ENCODE results near the gene ANKRD65.

The ANKRD65 gene

GRCh38 chr1:1442069-1442770 lies 21.1 kb upstream of the ANKRD65 start:
- in situ Hi-C loops (cut with MboI; ENCODE audit: low sequenced_read_pairs), result no loop called here

- in situ Hi-C loops (cut with MboI; ENCODE audit: low sequenced_read_pairs), result no loop called here
Observed at GRCh38 chr1:1441002-1441888, 20.2 kb upstream of the ANKRD65 start.

- in situ Hi-C loops (cut with MboI; ENCODE audit: low sequenced_read_pairs), result no loop called here
Observed at GRCh38 chr1:1440262-1441001, 19.4 kb upstream of the ANKRD65 start.

GRCh38 chr1:1439546-1440261 lies 18.6 kb upstream of the ANKRD65 start:
- in situ Hi-C loops (cut with MboI; ENCODE audit: low sequenced_read_pairs), result no loop called here

- in situ Hi-C loops (cut with MboI; ENCODE audit: low sequenced_read_pairs), result no loop called here
Observed at GRCh38 chr1:1438531-1439381, 17.7 kb upstream of the ANKRD65 start.

- in situ Hi-C loops (cut with MboI; ENCODE audit: low sequenced_read_pairs), result no loop called here
Observed at GRCh38 chr1:1437904-1438376, 16.9 kb upstream of the ANKRD65 start.

- in situ Hi-C loops (cut with MboI; ENCODE audit: low sequenced_read_pairs), result no loop called here
Observed at GRCh38 chr1:1437033-1437903, 16.2 kb upstream of the ANKRD65 start.

GRCh38 chr1:1436630-1437032 lies 15.6 kb upstream of the ANKRD65 start:
- in situ Hi-C loops (cut with MboI; ENCODE audit: low sequenced_read_pairs), result no loop called here

- in situ Hi-C loops (cut with MboI; ENCODE audit: low sequenced_read_pairs), result no loop called here
Observed at GRCh38 chr1:1435911-1436629, 15.0 kb upstream of the ANKRD65 start.

- in situ Hi-C loops (cut with MboI; ENCODE audit: low sequenced_read_pairs), result no loop called here
Observed at GRCh38 chr1:1435106-1435903, 14.2 kb upstream of the ANKRD65 start, which contains the start of gene VWA1. TSS of gene VWA1 (plus strand) at chr1:1435690. CDS start at chr1:1435749, 59 bp downstream.

- in situ Hi-C loops (cut with MboI; ENCODE audit: low sequenced_read_pairs), result no loop called here
Observed at GRCh38 chr1:1434824-1435105, 13.7 kb upstream of the ANKRD65 start.

GRCh38 chr1:1434131-1434823 lies 13.2 kb upstream of the ANKRD65 start:
- in situ Hi-C loops (cut with MboI; ENCODE audit: low sequenced_read_pairs), result no loop called here

- in situ Hi-C loops (cut with MboI; ENCODE audit: low sequenced_read_pairs), result no loop called here
Observed at GRCh38 chr1:1433804-1434130, 12.7 kb upstream of the ANKRD65 start.

- in situ Hi-C loops (cut with MboI; ENCODE audit: low sequenced_read_pairs), result no loop called here
Observed at GRCh38 chr1:1432951-1433803, 12.1 kb upstream of the ANKRD65 start.

- in situ Hi-C loops (cut with MboI; ENCODE audit: low sequenced_read_pairs), result no loop called here
Observed at GRCh38 chr1:1432274-1432950, 11.3 kb upstream of the ANKRD65 start.

GRCh38 chr1:1431845-1432273 lies 10.8 kb upstream of the ANKRD65 start:
- in situ Hi-C loops (cut with MboI; ENCODE audit: low sequenced_read_pairs), result no loop called here

All from HL-60/S4 treated with phorbol 12-myristate 13-acetate at 8.2 ng/mL for 4 days and 3 days (cell line).